SW 1271 (cell line): ENCODE results near the gene PAPPA.

ENCODE experiments used
- DNase-seq, 2 experiments: peaks; one replicate each; lab custom pipeline; 2025; lab: John Stamatoyannopoulos, UW

PAPPA gene

DNA sequence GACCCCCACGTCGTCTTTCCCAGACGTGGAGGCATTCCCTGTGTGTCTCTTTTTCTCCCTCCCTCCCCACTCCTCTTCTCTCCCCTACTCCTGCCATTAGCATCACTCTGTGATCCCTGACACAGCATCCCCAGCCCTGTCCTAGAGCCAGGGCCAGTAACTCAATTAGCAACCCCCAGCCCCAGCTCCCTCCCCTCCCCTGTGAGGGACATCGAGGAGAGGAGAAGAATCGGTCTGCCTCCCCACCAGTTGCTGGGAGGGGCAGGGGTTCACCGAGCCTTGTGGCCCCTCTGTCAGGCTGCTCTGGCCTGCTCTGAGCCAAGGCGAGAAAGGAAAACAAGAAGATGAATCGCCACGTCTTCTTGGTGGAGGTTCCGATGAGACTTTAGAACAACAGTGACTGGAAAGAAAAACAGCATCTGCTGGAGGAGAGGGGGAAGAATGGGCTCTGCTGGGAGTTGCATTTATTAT, 123.1 kb downstream of the PAPPA start:
- no peak for DNase-seq

GRCh38 chr9:116278326-116278725, 124.7 kb downstream of the PAPPA start:
- DNase-seq, result no peak

DNA sequence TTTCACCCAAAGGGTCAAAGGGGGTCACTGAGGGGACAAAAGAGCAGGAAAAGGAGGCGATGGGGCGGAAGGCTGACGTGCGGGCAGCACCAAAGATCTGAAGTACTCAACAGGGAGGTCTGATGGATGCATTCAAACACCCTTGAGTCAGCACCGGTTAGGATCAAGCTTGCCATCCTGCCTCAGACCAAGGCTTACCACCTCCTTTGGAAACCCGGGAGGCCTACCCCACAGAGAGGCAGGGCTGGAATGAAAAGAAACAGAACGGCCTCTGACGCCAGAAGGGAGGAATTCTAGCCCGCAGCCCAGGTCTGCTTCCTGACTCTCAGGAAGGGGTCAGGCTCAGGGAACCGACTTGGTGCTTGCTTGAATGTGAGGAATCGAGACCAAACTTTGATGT, 125.6 kb downstream of the PAPPA start:
- DNase-seq, result no peak

DNA sequence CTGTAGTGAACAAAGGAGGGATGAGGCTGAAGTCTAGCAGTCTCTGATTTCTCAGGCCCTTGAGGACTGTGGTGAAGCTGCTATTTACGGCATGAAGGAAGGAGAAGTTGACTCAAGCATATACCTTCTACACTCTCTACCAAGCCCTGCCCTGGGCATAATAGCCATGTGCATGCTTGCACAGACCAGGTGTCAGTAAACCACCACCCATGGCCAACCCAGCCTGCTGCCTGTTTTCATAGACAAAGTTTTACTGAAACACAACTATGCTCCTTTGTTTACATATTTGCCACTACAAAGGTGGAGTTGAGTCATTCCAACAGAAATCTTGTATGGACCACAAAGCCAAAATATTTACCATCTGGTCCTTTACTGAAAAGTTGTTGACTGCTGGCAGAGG, 126.9 kb downstream of the PAPPA start:
- DNase-seq, result no peak

DNA sequence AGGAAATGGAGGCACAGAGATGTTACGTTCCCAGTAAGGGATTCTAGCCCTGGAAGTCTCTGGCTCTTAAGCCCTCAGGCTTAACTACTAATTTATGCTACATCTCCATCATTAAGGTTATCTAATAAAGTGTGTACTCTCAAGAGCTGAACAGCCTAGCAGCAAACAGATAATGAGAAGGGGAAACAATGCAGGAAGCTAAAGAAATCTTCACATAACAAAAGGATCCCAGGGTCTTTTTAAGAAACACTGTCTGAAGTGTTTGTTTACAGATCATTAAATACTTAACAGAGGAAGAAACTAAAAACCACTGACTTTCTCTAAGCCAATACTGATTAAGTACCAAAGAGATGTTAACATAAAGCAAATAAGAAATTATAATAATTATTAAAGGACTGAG, 129.0 kb downstream of the PAPPA start:
- no peak for DNase-seq

DNA sequence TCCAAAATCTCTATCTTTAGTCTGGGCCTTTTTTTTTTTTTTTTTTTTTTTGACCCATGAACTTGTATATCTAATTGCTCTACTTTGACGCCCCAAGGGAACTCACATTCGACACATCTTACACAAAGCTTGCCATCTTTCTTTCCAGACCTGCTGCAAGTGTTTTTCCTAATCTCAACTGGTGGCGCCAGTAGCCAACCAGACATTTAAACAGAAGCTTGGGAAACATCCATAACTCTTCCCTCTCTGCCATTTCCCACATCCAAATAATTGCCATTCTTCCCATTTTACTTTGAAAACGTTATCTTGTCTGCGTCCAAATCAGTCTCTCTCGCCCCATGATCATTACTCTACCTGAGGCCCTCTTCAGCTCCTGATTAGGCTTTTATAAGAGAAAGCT, 130.9 kb downstream of the PAPPA start:
- no peak for DNase-seq

GRCh38 chr9:116285320-116285719, 131.7 kb downstream of the PAPPA start:
- no peak for DNase-seq

DNA sequence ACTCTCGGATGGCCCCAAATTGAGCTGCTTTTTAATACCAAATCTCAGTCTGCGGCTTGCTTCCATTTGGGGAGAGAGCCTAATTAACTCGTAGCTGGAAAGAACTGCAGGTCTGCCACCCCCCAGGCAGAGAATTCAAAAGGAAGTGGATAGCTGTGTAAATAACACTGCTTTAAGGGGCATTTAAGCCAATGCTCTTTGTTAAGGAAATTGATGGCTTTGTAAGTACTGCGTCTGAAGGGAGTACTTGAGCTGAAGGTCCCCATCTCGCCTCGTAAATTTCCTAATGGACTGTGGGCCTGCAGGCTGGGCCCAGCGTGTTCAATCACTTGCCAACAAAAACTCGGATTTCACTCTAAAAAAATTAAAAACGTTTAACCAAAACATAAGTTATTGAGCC, 132.7 kb downstream of the PAPPA start:
- DNase-seq, result no peak

- no peak for DNase-seq
These were observed 134.1 kb downstream of the PAPPA start for GRCh38 chr9:116287721-116288120.

GRCh38 chr9:116288658-116289057, 135.1 kb downstream of the PAPPA start:
- no peak for DNase-seq

GRCh38 chr9:116297346-116297745, 143.8 kb downstream of the PAPPA start:
- no peak for DNase-seq

DNA sequence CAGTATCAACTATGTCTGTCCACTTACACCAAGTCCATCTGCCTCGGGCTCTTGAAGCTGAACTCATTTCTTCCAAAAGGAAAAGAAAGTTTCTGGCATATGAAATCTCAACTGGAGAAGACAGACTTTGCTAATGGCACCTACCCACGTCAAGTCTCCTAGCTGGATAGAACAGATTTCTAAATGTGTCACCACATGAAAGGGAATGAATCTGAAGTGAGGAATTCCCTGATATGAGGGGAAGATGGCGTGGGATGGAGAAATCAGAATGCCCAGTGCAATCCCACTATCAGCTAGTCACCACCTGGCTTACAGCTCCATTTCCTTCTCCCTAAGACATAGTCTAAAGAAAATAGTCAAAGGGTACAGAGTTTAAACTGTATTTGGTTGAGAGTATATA, 144.7 kb downstream of the PAPPA start:
- DNase-seq, result no peak

DNA sequence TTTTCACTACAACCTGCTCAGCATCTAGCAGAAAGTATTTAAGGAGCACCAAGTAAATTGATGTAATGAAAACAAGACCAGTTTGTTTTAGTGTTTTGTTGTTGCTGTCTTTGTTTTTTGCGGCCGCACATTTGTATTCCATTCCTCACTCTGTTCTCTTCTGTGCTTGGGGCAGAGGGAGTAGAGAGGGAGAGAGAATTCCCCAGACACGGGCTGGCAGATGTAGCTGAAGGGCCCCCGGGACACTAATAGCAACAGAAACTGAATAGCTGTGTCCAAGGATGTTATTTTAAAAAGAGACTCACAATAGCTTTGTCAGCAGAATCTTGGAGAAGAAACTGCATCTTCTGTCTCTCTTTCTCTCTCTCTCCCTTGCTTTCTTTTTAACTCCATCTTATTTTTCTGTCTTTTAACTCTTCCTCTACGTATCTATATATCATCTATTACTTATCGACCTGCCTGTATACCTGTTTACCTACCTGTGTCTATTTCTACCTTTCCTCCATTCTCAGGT, 145.3 kb downstream of the PAPPA start:
- no peak for DNase-seq

DNA sequence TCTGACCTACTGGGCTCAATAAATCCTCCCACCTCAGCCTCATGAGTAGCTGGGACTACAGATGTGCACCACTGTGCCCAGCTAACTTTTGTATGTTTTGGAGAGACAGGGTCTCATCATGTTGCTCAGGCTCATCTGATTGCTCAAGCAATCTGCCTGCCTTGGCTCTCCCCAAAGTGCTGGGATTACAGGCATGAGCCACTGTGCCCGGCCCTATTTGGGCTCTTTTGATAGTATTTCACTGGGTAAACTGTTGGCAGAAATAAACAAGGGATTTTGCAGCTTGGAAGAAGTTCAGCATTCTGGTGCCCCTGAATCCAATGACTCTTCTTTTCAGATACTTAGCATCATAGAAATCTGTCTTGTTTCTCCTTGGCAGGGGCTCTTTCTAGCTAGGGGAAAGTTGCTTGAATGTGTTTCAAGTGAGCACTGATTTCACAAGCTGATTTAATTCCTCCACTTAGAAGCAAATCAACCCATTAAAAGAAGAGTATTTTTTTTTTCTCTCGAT, 146.8 kb downstream of the PAPPA start:
- no peak for DNase-seq

GRCh38 chr9:116303270-116303669, 149.7 kb downstream of the PAPPA start:
- DNase-seq, result no peak

GRCh38 chr9:116303886-116304538, 150.4 kb downstream of the PAPPA start:
- DNase-seq, result no peak

DNA sequence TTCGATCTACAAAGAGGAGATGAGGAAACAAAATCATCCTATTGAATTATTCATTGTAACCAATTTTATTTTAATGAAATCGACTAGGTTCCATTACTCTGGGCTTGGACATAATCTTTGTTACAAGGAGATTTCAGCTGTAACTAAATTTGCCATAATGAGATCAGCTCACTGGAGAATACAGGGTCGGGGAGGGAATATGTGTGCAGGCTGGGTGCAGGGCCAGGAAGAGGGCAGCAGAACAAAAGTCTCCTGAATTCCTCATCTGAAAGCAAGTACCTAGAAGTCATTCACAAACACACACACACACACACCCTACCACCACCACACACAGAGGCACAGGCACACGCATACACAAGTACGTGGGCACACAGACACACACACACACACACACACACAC, 151.2 kb downstream of the PAPPA start:
- DNase-seq, result no peak

- no peak for DNase-seq
These were observed 154.5 kb downstream of the PAPPA start for GRCh38 chr9:116308076-116308475.

GRCh38 chr9:116309900-116310611, 156.5 kb downstream of the PAPPA start:
- no peak for DNase-seq

- no peak for DNase-seq
These were observed 158.6 kb downstream of the PAPPA start for GRCh38 chr9:116312221-116312620.

DNA sequence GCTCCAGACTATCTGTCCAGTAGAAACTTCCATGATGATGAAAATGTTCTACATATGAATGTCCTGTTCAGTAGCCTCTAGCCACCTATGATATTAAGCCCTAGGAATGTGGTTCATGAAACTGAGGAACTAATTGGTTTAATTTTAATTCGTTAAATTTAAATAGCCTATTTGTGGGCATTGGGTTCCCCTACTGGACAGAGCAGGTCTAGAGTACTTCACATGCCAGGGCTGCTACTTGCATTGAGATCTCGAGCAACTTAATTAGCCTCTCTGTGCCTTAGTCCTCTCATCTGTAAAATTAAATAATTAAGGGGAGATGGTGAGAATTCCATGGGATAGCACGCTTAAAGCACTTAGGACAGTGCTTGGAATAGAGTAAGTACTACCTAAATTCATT, 160.0 kb downstream of the PAPPA start:
- DNase-seq, result no peak

DNA sequence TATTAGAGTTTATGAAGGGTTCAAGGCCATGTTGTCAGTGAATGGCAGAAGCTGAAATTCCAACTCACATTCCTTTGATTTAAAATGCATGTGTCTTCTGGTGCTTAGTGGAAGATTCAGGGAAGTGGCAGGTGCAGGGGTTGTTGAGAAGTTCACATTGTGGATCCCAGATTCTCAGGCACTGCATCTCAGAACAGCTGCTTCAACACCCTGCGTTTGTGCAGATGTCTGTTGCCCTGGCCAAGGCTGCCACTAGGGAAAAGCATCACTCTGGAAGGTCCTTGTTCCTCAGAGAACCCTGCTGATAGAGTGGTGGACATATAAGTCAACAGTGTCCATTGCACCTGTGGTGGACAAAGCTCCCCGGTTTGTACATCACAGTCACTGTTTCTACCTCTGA, 162.7 kb downstream of the PAPPA start:
- DNase-seq, result no peak

DNA sequence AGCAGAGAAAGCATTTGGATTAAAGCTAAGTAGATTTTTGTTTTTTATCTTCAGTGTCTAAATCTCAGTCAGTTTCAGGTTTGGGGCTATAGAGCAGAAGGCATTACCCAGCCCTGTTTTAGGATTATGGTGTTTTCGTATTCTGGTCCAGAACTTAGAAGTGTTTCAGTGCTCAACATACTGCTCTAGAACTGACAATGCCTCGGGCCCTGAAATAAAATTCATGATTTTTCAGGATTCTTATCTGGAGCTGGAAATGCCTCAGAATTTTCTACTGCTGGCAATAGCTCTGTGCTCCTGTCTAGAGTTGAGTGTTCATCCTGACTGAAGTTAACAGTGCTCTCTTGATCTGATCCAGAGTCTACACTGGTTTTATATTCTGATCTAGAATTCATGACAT, 163.9 kb downstream of the PAPPA start:
- DNase-seq, result no peak
